ENCODE measurements around the gene MEGF11. TPM values are rescaled to one million over a fixed set of nuclear protein-coding genes. Genes with fewer than 3 reads are reported as not detected.

The MEGF11 gene
- total RNA-seq, 1 experiment from 2014 or later: 1.2 TPM

DNA sequence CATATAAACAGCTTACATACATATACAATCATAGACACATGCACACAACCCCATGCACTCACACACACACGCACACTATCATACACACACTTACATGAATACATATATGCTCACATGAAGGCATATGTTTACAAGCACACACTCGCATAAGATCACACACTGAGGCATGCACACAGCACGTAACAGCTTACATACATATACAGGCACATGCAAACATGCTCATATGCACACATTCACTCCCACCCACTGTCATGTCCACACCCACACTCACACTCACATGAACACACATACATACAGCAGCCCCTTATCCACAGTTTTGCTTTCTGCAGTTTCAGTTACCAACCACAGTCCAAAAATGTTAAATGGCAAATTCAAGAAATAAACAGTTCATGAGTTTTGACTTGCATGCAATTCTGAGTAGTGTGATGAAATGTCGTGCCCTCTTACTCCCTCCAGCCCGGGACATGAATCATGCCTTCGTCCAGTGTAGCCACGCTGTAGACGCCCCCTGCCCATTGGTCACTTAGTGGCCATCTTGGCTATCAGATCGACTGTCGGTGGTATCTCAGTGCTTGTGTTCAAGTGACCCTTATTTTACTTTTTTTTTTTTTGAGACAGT, 27.8 kb downstream of the MEGF11 start:
- Histone ChIP-seq H3K79me2 (ENCODE audit: insufficient read depth, low read length) (no peaks in the 10 kb centered on the region), H2BK15ac (ENCODE audit: low read depth, low read length) (no peak overlapping the region), H3K9ac (ENCODE audit: extremely low read depth, insufficient read length, low read length) (no peak overlapping the region), H4K8ac (replicated peaks; ENCODE audit: insufficient read length, low read depth, low read length) (no peak overlapping the region), H2BK20ac (ENCODE audit: low read depth, low read length, poor library complexity, severe bottlenecking) (no peak overlapping the region), H4K20me1 (ENCODE audit: control insufficient read depth, insufficient read depth, insufficient read length) (no peaks in the 10 kb centered on the region), H2BK5ac (ENCODE audit: insufficient read length, low read length) (no peak overlapping the region), H2BK12ac (ENCODE audit: insufficient read length, low read depth, low read length) (no peak overlapping the region), H3K4me1 (ENCODE audit: insufficient read depth, low read length) (no peaks in the 10 kb centered on the region), H3K23ac (ENCODE audit: insufficient read length, low read depth, low read length) (no peak overlapping the region), H3K23me2 (ENCODE audit: insufficient read length, low read depth, low read length, poor library complexity, severe bottlenecking) (no peaks in the 10 kb centered on the region), H2AFZ (ENCODE audit: low read length) (no peak overlapping the region), H2BK120ac (ENCODE audit: low read depth, low read length, poor library complexity, severe bottlenecking) (no peak overlapping the region), H4K91ac (ENCODE audit: insufficient read length, low read depth, low read length) (no peak overlapping the region), H3K79me1 (ENCODE audit: insufficient read depth, low read depth, low read length, poor library complexity, severe bottlenecking) (no peaks in the 10 kb centered on the region), H3K27ac (ENCODE audit: insufficient read length, low read depth, low read length) (no peak overlapping the region), H3K56ac (ENCODE audit: insufficient read length, low read depth, low read length) (no peak overlapping the region), H3K9me3 (ENCODE audit: control insufficient read depth, low read depth, low read length) (no peaks in the 10 kb centered on the region), H3K4me2 (ENCODE audit: insufficient read depth, insufficient read length, low read length) (no peak overlapping the region), H3K18ac (ENCODE audit: insufficient read length, low read depth, low read length) (no peak overlapping the region), H4K5ac (ENCODE audit: insufficient read length, low read depth, low read length) (no peak overlapping the region), H3K14ac (ENCODE audit: insufficient read depth, low read length) (no peak overlapping the region), H3K27me3 (ENCODE audit: insufficient read depth, low read length) (no peaks in the 10 kb centered on the region), H3T11ph (ENCODE audit: low read length) (no peak overlapping the region), H2AK5ac (ENCODE audit: insufficient read length, low read length) (no peak overlapping the region), H3K4ac (ENCODE audit: low read depth, low read length) (no peak overlapping the region)
- no CpG with 5 or more reads among the region's 10 CpGs for WGBS (ENCODE audit: extremely low coverage, insufficient read length, low lambda C conversion rate)
- Mint-ChIP-seq H3K4me1 (peaks cover 4 to 21% of the 10 kb centered on the region in 2 experiments), H3K36me3 (ENCODE audit: insufficient read depth in 1 of 3, low read depth in 3 of 3) (peaks cover 2 to 9% (median 2%) of the 10 kb centered on the region in 3 experiments; a peak in 6 of 7 replicates), H3K4me3 (no peak overlapping the region), H3K27ac (no peak overlapping the region), H3K27me3 (ENCODE audit: low read depth) (peaks cover 6% of the 10 kb centered on the region), H3K9me3 (peaks cover 2 to 3% of the 10 kb centered on the region in 2 experiments; a peak in 3 of 5 replicates)
- TF ChIP-seq, protein P1, sequence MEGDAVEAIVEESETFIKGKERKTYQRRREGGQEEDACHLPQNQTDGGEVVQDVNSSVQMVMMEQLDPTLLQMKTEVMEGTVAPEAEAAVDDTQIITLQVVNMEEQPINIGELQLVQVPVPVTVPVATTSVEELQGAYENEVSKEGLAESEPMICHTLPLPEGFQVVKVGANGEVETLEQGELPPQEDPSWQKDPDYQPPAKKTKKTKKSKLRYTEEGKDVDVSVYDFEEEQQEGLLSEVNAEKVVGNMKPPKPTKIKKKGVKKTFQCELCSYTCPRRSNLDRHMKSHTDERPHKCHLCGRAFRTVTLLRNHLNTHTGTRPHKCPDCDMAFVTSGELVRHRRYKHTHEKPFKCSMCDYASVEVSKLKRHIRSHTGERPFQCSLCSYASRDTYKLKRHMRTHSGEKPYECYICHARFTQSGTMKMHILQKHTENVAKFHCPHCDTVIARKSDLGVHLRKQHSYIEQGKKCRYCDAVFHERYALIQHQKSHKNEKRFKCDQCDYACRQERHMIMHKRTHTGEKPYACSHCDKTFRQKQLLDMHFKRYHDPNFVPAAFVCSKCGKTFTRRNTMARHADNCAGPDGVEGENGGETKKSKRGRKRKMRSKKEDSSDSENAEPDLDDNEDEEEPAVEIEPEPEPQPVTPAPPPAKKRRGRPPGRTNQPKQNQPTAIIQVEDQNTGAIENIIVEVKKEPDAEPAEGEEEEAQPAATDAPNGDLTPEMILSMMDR (conservative IDR thresholded peaks at IDR 0.05): no peak
- no peak for DNase-seq
